ENCODE data around the gene NKD1. TPM values are rescaled to one million over a fixed set of nuclear protein-coding genes. Genes with fewer than 3 reads are reported as not detected.

Gene NKD1
- total and polyA plus RNA-seq, 2 of the 8 experiments (the other 6 are each of a cell fraction or from before 2014, with no cell fraction given), result 0.70 to 4.5 TPM

GRCh38 chr16:50635505-50636392 lies 87.6 kb downstream of the NKD1 start:
- no peaks in the 10 kb centered on the region for H3K23me2 ChIP-seq (ENCODE audit: low read depth, low read length)

More at GRCh38 chr16:50635505-50636392, 87.6 kb downstream of the NKD1 start:
- ChIA-PET POLR2A (ENCODE audit: partially characterized antibody) (no interaction called here), CTCF (ENCODE audit: partially characterized antibody) (interaction anchor here (0.6 to 4.5 kb wide), 22 partner anchors 8 to 313 kb away, joined by 3 to 30 read pairs (median 4); no protein-coding TSS in a partner anchor)
- Histone ChIP-seq H3K4me3 (ENCODE audit: extremely low read depth in 1 of 4, insufficient read depth in 2 of 4, low read depth in 3 of 4, low read length in 4 of 4) (no peak overlapping the region), H3K14ac (ENCODE audit: insufficient read length) (no peak overlapping the region), H3K27ac (ENCODE audit: low read depth, low read length) (no peak overlapping the region), H4K5ac (ENCODE audit: insufficient read length, low read depth, low read length) (no peak overlapping the region), H2BK5ac (ENCODE audit: low read depth, low read length) (no peak overlapping the region), H3K4me2 (ENCODE audit: insufficient read depth in 1 of 2, low read depth in 2 of 2, low read length in 2 of 2) (no peak overlapping the region), H2BK15ac (ENCODE audit: low read length) (no peak overlapping the region), H3K23ac (ENCODE audit: insufficient read length) (no peak overlapping the region), H4K8ac (ENCODE audit: extremely low read depth, insufficient read depth, low read length) (no peak overlapping the region), H3K79me1 (ENCODE audit: low read depth, low read length) (no peaks in the 10 kb centered on the region), H3K36me3 (ENCODE audit: control insufficient read depth in 2 of 4, insufficient read depth in 4 of 4, low read length in 3 of 4) (no peaks in the 10 kb centered on the region), H3K9ac (replicated peaks in 1 of 4; ENCODE audit: extremely low read depth in 1 of 4, low read depth in 3 of 4, low read length in 3 of 4) (no peak overlapping the region), H3K9me3 (ENCODE audit: insufficient read depth in 2 of 2, low read depth in 1 of 2, low read length in 1 of 2) (no peaks in the 10 kb centered on the region), H3K4ac (replicated peaks; ENCODE audit: insufficient read length, low read depth, low read length) (no peak overlapping the region), H3K18ac (ENCODE audit: extremely low read depth, low read length) (peak overlapping the region; percentile 48; the same call in 1 of the 2 replicates), H4K91ac (replicated peaks; ENCODE audit: insufficient read length, low read length) (no peak overlapping the region), H2AK5ac (ENCODE audit: low read depth, low read length) (no peak overlapping the region), H3K56ac (replicated peaks; ENCODE audit: insufficient read length, low read depth, low read length) (no peak overlapping the region), H2BK120ac (replicated peaks; ENCODE audit: low read depth, low read length) (no peak overlapping the region), H2AFZ (ENCODE audit: low read length) (no peak overlapping the region), H2BK12ac (ENCODE audit: low read depth, low read length) (no peak overlapping the region), H3K79me2 (ENCODE audit: control insufficient read depth in 1 of 2, insufficient read depth in 2 of 2, low read length in 2 of 2) (no peaks in the 10 kb centered on the region), H3K4me1 (replicated peaks in 1 of 4; ENCODE audit: control insufficient read depth in 3 of 4, insufficient read depth in 4 of 4, low read length in 3 of 4) (no peaks in the 10 kb centered on the region), H3K27me3 (replicated peaks in 1 of 4; ENCODE audit: control insufficient read depth in 3 of 4, extremely low read depth in 1 of 4, insufficient read depth in 3 of 4, low read length in 3 of 4) (peaks cover 0 to 1% (median 0%) of the 10 kb centered on the region in 4 experiments; a peak in 1 of 7 replicates), H4K20me1 (replicated peaks in 1 of 2; ENCODE audit: control insufficient read depth in 1 of 2, insufficient read depth in 2 of 2, low read length in 2 of 2) (no peaks in the 10 kb centered on the region), H2BK20ac (ENCODE audit: low read length) (no peak overlapping the region)
- FAIRE-seq (no peak), DNase-seq (ENCODE audit: low read depth in 1 of 2, low spot score in 2 of 2) (no peak)
- 92% methylated on average over 16 of the region's 17 CpGs; no CpG with 5 or more reads in 1 of the 2 experiments for WGBS, 2 experiments (ENCODE audit: extremely low coverage in 1 of 2, insufficient coverage in 1 of 2, insufficient read length in 1 of 2, insufficient replicate concordance in 2 of 2, low coverage in 1 of 2, low lambda C conversion rate in 2 of 2, missing lambda C conversion rate in 1 of 2)
- TF ChIP-seq RBBP5 (IDR thresholded peaks at IDR 0.05; ENCODE audit: borderline replicate concordance, low read depth, low read length) (no peak), USF2 (IDR thresholded peaks at IDR 0.05; ENCODE audit: low read length) (peak; percentile 62), MAFK (IDR thresholded peaks at IDR 0.05; ENCODE audit: low read depth, low read length) (no peak), GTF2F1 (IDR thresholded peaks at IDR 0.05; ENCODE audit: borderline replicate concordance, low read depth, low read length) (no peak)

Measured in H1 (cell line).